ENCODE measurements around the gene KTN1. TPM values are rescaled to one million over a fixed set of nuclear protein-coding genes. Genes with fewer than 3 reads are reported as not detected.

The KTN1 gene
- total and polyA plus RNA-seq, 8 donors: 29.0 to 98.1 (median 71.3) TPM

DNA sequence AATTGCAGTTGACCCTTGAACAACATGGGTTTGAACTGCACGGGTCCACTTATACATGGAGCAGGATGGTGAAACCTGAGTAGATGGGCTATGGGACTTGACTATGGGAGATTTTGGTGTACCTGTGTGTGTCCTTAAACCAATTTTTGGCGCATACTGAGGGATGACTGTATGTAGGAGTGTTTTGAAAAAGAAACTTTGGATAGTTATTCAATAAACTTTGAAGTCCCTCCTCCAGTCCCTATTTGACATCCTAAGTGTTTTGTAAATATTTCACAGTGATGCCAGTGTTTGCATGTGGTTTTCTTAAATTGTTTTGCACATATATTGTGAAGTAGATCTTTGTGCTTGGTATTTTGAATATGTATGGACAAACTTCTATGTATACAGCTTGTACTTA is 12.4 kb downstream of the KTN1 start:
- H3K27me3 ChIP-seq: no peaks in the 10 kb centered on the region
- H3K4me3 ChIP-seq: no peak overlapping the region
- ATAC-seq (no peak), DNase-seq (no peak), FAIRE-seq (no peak)
- H3K4me1 ChIP-seq: peaks cover 4 to 19% (median 14%) of the 10 kb centered on the region in 3 donors
- no peaks in the 10 kb centered on the region for H3K36me3 ChIP-seq
- intact Hi-C loops (cut with DNase I): no loop called here
- no peak overlapping the region for H3K27ac ChIP-seq
- TF ChIP-seq, protein P1, sequence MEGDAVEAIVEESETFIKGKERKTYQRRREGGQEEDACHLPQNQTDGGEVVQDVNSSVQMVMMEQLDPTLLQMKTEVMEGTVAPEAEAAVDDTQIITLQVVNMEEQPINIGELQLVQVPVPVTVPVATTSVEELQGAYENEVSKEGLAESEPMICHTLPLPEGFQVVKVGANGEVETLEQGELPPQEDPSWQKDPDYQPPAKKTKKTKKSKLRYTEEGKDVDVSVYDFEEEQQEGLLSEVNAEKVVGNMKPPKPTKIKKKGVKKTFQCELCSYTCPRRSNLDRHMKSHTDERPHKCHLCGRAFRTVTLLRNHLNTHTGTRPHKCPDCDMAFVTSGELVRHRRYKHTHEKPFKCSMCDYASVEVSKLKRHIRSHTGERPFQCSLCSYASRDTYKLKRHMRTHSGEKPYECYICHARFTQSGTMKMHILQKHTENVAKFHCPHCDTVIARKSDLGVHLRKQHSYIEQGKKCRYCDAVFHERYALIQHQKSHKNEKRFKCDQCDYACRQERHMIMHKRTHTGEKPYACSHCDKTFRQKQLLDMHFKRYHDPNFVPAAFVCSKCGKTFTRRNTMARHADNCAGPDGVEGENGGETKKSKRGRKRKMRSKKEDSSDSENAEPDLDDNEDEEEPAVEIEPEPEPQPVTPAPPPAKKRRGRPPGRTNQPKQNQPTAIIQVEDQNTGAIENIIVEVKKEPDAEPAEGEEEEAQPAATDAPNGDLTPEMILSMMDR (IDR thresholded peaks at IDR 0.05): no peak
- WGBS, 2 donors: 85 to 90% methylated on average over 2 of the region's 2 CpGs
- no peaks in the 10 kb centered on the region for H3K9me3 ChIP-seq

DNA sequence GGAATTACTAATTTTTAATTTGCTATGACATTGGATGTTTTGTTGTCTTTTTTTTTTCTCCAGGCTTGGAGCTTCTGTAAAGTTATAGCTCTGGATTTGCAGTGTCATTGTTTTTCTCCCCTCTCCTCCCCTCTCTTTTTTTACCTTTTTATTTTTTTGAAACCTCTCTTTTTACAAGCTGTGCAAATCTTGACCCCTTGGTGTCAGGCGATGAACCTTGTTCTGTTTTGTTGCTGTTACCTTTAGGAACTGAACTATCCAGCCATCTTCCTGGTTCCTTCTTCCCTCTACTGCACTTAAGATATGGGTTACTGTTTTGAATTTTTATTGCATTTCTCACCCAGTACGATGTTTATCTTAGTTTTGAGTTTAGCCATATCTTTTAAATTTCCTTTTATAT is 13.7 kb downstream of the KTN1 start:
- DNase-seq (no peak), ATAC-seq (no peak), FAIRE-seq (no peak)
- Histone ChIP-seq H3K27me3 (no peaks in the 10 kb centered on the region), H3K4me1 (peaks cover 0 to 6% (median 1%) of the 10 kb centered on the region in 3 donors), H3K36me3 (no peaks in the 10 kb centered on the region), H3K4me3 (no peak overlapping the region), H3K27ac (no peak overlapping the region), H3K9me3 (no peaks in the 10 kb centered on the region)
- TF ChIP-seq, protein P1 (IDR thresholded peaks at IDR 0.05): no peak
- intact Hi-C loops (cut with DNase I): no loop called here
- 80 to 82% methylated on average over 2 of the region's 2 CpGs for WGBS, 2 donors

DNA sequence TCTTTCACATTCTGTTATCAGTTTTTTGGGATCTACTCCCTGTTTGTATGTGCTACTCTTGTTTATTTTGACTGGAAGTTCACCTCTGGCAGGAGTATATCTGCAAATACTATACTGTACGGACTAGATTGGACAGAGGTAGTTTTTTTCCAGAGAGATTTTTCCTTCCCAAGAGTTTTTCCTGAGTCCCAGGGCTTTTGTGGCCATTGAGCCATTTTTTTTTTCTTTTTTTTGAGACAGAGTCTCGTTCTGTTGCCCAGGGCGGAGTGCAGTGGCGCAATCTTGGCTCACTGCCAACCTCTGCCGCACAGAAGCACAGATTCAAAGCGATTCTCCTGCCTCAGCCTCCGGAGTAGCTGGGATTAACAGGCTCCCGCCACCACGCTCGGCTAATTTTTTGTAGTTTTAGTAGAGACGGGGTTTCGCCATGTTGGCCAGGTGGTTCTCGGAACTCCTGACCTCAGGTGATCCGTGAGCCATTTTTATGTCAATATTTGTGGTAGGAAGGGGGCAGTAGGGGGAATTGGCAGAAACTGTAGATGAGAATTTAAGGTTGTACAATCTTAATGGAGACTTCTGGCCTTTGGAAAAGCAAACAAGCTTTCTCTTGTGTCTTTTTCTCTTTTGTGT is 19.4 kb downstream of the KTN1 start:
- H3K36me3 ChIP-seq: no peaks in the 10 kb centered on the region
- H3K9me3 ChIP-seq: no peaks in the 10 kb centered on the region
- peak; percentile 86 to 87 (median 86) for ATAC-seq
- no peaks in the 10 kb centered on the region for H3K27me3 ChIP-seq
- intact Hi-C loops (cut with DNase I): no loop called here
- DNase-seq: peak; percentile 23 to 81 (median 58)
- 51 to 56% methylated on average over 14 of the region's 14 CpGs for WGBS, 2 donors
- TF ChIP-seq, protein P1 (IDR thresholded peaks at IDR 0.05): no peak
- no peak for FAIRE-seq
- peak overlapping the region in 2 of 4 donors; percentile 59 to 63 for H3K27ac ChIP-seq
- H3K4me1 ChIP-seq: peaks cover 0 to 11% (median 0%) of the 10 kb centered on the region in 3 donors
- peak overlapping the region in 1 of 4 donors; percentile 15 for H3K4me3 ChIP-seq

DNA sequence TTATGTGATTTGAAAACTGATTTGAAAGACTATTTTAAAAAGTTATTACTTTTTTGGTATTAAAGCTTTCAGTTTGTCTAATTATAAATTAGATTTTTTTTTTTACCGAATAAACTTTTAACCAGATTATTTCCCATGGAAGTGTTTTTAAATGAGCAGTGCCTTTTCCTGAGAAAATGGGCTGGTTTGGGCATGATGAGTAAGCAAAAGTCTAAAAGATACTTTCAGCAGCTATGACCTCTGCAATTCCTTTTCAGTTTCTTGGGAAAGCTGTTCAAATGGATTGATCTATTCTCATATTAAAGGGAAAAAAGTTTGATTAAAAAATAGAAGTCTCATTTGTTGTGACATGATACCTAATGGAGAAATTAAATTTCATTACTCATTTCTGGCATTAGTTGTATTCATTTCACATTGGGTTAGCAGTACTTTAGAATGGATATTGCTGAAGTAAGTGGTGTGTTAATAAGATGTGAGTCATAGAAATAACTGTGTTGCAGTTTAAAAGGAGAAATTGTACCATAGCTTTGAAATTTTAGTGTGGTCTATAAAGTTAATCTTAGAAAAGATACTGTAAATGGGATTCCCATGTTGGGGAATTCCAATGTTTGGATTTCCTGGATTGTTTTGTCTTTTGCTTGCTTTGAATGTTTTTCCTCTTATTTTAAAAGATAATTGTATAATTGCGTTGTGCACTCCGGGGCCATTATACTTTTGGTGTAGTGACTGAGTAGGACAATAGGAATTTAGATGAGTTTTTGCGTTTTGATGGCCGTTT is 21.0 kb downstream of the KTN1 start:
- no peak overlapping the region for H3K27ac ChIP-seq
- intact Hi-C loops (cut with DNase I): no loop called here
- no peaks in the 10 kb centered on the region for H3K36me3 ChIP-seq
- DNase-seq: no peak
- peak in 1 of 4 donors; percentile 28 for ATAC-seq
- H3K4me1 ChIP-seq: peaks cover 3 to 25% (median 6%) of the 10 kb centered on the region in 3 donors
- H3K27me3 ChIP-seq: no peaks in the 10 kb centered on the region
- TF ChIP-seq, protein P1 (IDR thresholded peaks at IDR 0.05): no peak
- FAIRE-seq: peak; percentile 49
- no peaks in the 10 kb centered on the region for H3K9me3 ChIP-seq
- no peak overlapping the region for H3K4me3 ChIP-seq
- 89 to 93% methylated on average over 5 of the region's 5 CpGs for WGBS, 2 donors
